SKM-1 treated with dmso at 0.1 percent for 144 hours (cell line): ENCODE measurements around the gene RTBDN.
A peak's percentile ranks its signal among the peaks of the same experiment; 100 is the strongest.

Experiments
- DNase-seq: peaks from one replicate; lab custom pipeline; 2025; ENCODE audit not compliant: unreplicated experiment; lab: John Stamatoyannopoulos, UW

Gene RTBDN

GRCh38 chr19:12834566-12834943 lies at the start of gene RTBDN:
TSS of gene RTBDN (minus strand) at chr19:12834579. CDS start at chr19:12829979, 4,600 bp downstream.
- no peak for DNase-seq

- no peak for DNase-seq
These were observed 48.2 kb upstream of the RTBDN start for GRCh38 chr19:12882589-12882988.

- DNase-seq: peak; percentile 94
These were observed 46.9 kb upstream of the RTBDN start, which contains the start of gene DNASE2 for GRCh38 chr19:12881172-12881808. TSS of gene DNASE2 (minus strand) at chr19:12881449. CDS start at chr19:12881375, 74 bp downstream.

DNA sequence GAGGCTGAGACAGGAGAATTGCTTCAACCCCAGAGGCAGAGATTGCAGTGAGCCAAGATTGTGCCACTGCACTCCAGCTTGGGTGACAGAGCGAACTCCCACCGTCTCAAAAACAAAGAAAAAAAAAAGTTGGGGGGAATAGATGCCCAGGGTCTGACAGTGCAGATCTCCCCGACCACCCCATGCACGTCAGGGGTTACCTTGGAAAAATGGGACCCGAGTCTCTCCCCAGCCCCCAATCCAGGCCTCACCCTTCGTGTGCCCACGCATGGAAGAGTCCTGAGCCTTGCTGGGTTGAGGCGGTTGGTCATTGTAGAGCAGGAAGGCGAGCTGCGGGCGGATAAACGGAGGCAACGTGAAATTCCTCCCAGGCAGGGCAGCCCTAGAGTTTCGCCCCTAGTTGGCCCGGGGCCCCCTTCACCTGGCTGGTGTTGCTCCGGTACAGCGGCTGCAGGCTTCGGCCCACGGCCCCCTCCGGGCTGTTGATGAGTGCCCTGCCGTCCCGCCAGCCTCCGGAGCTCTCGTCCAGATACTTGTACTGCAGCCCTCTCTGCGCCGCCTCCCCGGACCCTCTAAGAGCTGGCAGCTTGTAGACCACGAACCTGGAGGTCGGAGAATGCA lies 46.3 kb upstream of the RTBDN start:
- DNase-seq: no peak

DNA sequence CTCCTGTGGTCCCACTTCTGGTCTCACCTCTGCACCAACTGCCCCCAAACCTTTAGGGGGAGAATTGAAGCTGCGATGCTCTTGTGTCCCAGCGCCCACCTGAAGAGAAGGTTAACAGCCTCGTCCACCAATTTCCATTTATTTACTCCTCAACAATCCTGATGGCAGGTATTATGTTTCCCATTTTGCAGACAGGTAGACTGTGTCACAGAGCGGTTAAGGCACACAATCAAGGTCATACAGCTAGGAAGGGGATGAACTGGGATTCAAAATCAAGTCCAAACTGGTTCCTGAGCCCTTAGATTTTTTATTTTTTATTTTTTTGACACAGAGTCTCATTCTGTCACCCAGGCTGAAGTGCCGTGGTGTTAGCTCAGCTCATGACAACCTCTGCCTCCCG lies 40.7 kb upstream of the RTBDN start:
- DNase-seq: no peak

DNA sequence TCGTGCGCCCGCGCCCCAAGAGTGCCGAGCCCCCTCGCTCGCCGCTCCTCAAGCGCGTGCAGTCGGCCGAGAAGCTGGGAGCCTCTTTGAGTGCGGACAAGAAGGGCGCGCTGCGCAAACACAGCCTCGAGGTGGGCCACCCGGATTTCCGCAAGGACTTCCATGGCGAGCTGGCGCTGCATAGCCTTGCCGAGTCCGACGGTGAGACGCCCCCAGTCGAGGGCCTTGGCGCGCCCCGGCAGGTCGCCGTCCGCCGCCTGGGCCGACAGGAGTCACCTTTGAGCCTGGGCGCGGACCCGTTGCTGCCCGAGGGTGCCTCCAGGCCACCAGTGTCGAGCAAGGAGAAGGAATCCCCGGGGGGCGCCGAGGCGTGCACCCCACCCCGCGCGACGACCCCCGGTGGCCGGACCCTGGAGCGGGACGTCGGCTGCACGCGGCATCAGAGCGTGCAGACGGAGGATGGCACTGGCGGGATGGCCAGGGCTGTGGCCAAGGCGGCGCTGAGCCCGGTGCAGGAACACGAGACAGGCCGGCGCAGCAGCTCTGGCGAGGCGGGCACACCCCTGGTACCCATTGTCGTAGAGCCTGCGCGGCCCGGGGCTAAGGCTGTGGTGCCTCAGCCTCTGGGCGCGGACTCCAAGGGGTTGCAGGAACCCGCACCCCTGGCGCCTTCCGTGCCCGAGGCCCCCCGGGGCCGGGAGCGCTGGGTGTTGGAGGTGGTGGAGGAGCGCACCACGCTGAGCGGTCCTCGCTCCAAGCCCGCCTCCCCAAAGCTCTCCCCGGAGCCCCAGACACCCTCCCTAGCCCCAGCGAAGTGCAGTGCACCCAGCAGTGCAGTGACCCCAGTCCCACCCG lies 39.7 kb upstream of the RTBDN start:
- no peak for DNase-seq

- peak; percentile 19 for DNase-seq
These were observed 38.8 kb upstream of the RTBDN start for GRCh38 chr19:12872941-12873890.

- DNase-seq: no peak
These were observed 37.9 kb upstream of the RTBDN start for GRCh38 chr19:12872255-12872654.

GRCh38 chr19:12871681-12872080 lies 37.3 kb upstream of the RTBDN start:
- no peak for DNase-seq

DNA sequence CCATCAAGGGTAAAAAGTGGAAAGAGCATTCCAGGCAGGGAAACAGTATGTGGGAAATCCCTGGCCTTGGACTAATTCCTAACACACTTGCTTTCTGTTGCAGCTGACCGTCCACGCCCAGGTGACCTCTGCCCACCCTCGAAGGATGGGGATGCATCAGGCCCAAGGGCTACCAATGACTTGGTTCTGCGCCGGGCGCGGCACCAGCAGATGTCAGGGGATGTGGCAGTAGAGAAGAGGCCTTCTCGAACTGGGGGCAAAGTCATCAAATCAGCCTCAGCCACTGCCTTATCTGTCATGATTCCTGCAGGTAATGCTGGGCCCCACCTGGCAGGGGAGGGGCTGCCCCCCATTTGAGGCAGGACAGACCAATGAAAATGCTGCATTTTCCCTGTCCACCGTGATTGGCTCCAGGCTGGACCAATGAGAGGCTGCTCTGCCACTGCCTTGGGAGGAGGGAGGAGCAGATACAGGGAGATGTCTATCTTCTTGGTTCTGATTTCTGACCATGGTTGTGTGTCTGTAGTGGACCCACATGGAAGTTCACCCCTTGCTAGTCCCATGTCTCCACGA lies 34.2 kb upstream of the RTBDN start:
- no peak for DNase-seq

DNA sequence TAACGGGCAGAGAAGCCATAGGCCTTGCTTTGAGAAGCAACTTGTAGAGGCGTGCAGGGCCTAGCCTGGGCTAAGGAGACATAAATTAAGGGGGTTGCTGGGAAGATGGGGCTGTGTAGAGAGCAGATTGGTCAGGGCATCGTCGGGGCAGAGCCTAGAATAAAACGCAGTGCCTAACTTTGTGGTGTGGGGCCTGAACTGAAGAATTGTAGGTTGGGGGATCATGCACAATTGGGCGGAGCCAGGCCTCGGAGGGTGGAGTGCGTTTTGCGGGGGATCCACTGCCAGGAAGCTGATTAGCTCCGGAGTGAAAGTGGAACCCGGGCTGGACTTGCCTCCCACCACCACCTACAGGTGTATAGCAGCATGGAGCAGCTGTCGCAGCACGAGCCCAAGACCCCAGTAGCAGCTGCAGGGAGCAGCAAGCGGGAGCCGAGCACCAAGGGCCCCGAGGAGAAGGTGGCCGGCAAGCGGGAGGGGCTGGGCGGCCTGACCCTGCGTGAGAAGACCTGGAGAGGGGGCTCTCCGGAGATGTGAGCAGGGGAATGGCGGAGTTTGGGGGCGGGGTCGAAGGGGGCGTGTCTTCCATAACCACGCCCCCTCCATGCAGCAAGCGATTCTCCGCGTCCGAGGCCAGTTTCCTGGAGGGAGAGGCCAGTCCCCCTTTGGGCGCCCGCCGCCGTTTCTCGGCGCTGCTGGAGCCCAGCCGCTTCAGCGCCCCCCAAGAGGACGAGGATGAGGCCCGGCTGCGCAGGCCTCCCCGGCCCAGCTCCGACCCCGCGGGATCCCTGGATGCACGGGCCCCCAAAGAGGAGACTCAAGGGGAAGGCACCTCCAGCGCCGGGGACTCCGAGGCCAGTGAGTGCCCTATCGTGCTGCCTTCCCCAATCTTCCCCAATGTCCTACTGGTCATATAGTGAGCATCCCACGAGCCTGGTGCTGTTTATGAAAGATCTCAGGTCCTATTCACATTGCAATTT lies 33.0 kb upstream of the RTBDN start:
- DNase-seq: no peak

DNA sequence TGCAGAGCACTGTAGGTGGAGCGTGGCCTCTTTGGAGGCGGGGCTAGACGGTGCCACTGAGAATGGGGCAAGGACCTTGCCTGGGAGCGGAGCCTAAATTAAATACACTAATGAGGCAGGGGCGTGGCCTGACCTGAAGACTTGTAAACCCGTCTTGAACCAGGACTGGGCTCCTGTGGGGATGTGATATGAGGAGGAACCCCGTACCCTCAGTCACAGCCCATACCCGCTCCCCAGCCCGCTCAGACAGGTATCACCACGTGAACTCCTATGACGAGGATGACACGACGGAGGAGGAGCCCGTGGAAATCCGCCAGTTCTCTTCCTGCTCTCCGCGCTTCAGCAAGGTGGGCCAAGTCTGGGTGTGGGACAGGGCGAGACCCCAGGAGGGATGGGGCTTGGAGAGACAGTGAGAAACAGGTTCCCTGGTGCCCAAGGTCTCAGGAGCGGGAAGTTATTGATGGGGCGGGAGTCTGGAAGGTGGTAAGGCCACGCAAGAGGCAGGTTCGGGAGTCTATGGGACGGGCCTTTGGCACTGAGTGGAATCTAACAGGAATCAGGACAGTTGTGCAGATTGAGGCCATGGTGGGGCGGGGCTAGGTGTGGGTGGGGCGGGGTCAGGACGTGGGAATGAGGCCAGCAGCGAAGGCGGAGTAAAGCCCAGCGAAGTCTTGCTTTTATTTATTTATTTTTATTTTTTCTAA lies 32.2 kb upstream of the RTBDN start:
- DNase-seq: no peak

GRCh38 chr19:12865746-12866415 lies 31.5 kb upstream of the RTBDN start:
- DNase-seq: no peak

- no peak for DNase-seq
These were observed 30.6 kb upstream of the RTBDN start for GRCh38 chr19:12864721-12865715.

GRCh38 chr19:12864143-12864542 lies 29.8 kb upstream of the RTBDN start:
- DNase-seq: no peak

GRCh38 chr19:12859546-12859945 lies 25.2 kb upstream of the RTBDN start:
- no peak for DNase-seq
